CD14-positive monocyte (primary cell): ENCODE data around the gene AMZ1. TPM values are rescaled to one million over a fixed set of nuclear protein-coding genes. Genes with fewer than 3 reads are reported as not detected.

ENCODE experiments used
- DNase-seq, 3 donors: peaks; one replicate each; pipeline ENCODE4 v3.0.0-alpha.2; 2011 to 2022
- H2AFZ ChIP-seq: 2 replicates; pipeline ENCODE4 v1.6.0; 2012; ENCODE audit warnings: mild to moderate bottlenecking, low read depth, low read length, inconsistent platforms; ENCODE audit not compliant: insufficient read depth, poor library complexity, severe bottlenecking
- H3K27ac ChIP-seq, 2 donors: 1 replicate in 1 of 2; 2 replicates in 1 of 2; pipeline ENCODE4 v1.5.1; 2012 to 2013; ENCODE audit warnings: low read length in 2 of 2, control low read depth in 1 of 2, inconsistent platforms in 1 of 2, low read depth in 1 of 2, mild to moderate bottlenecking in 1 of 2
- H3K27me3 ChIP-seq, 2 donors: one replicate each; pipeline versions ENCODE4 v1.6.0 to v1.6.1; 2011 to 2013; ENCODE audit warnings: low read length in 2 of 2; ENCODE audit not compliant: control insufficient read depth in 2 of 2, insufficient read depth in 2 of 2
- H3K36me3 ChIP-seq, 2 donors: replicated peaks in 1 of 2; 1 replicate in 1 of 2; 2 replicates in 1 of 2; pipeline versions ENCODE4 v1.5.1 to v1.6.1; 2012 to 2013; ENCODE audit warnings: low read length in 2 of 2, control low read depth in 1 of 2, inconsistent platforms in 1 of 2, mild to moderate bottlenecking in 1 of 2; ENCODE audit not compliant: insufficient read depth in 2 of 2, control insufficient read depth in 1 of 2
- H3K4me1 ChIP-seq, 2 donors: 1 replicate in 1 of 2; 2 replicates in 1 of 2; pipeline versions ENCODE4 v1.5.1 to v1.6.1; 2012 to 2013; ENCODE audit warnings: low read length in 2 of 2, control low read depth in 1 of 2, inconsistent platforms in 1 of 2, mild to moderate bottlenecking in 1 of 2, moderate library complexity in 1 of 2; ENCODE audit not compliant: insufficient read depth in 2 of 2, control insufficient read depth in 1 of 2
- H3K4me2 ChIP-seq: replicated peaks from 2 replicates; pipeline ENCODE3; 2012; ENCODE audit warnings: low read length, moderate library complexity, mild to moderate bottlenecking; ENCODE audit not compliant: poor library complexity, severe bottlenecking; ENCODE audit errors: extremely low read depth
- H3K4me3 ChIP-seq, 3 experiments: fragments of 200-600 bp in 1 of 3; sonication (generic) in 1 of 3; replicated peaks in 1 of 3; 1 replicate in 2 of 3; 2 replicates in 1 of 3; pipeline ENCODE4 v1.5.1; 2011 to 2013; ENCODE audit warnings: low read length in 3 of 3, mild to moderate bottlenecking in 3 of 3, control low read depth in 2 of 3, low read depth in 2 of 3, inconsistent platforms in 1 of 3, moderate library complexity in 1 of 3
- H3K79me2 ChIP-seq: 2 replicates; pipeline ENCODE4 v1.6.0; 2012; ENCODE audit warnings: mild to moderate bottlenecking, control low read depth, inconsistent platforms, low read length, moderate library complexity; ENCODE audit not compliant: insufficient read depth
- H3K9ac ChIP-seq: 2 replicates; pipeline ENCODE4 v1.6.0; 2017; ENCODE audit warnings: low read length, mild to moderate bottlenecking; ENCODE audit not compliant: insufficient read depth, poor library complexity, severe bottlenecking
- H3K9me3 ChIP-seq, 2 donors: replicated peaks in 1 of 2; 1 replicate in 1 of 2; 2 replicates in 1 of 2; pipeline versions ENCODE4 v1.5.1 to v1.6.1; 2012 to 2013; ENCODE audit warnings: low read length in 2 of 2, control low read depth in 1 of 2; ENCODE audit not compliant: control insufficient read depth in 1 of 2, insufficient read depth in 1 of 2
- H4K20me1 ChIP-seq: 2 replicates; pipeline ENCODE4 v1.6.0; 2012; ENCODE audit warnings: mild to moderate bottlenecking, low read length, control low read depth, moderate library complexity; ENCODE audit not compliant: insufficient read depth
- H3K27ac Mint-ChIP-seq, 7 donors: one replicate each; pipeline ENCODE4 v1.8.0; 2020; ENCODE audit warnings: mild to moderate bottlenecking in 7 of 7, mixed read lengths in 7 of 7, moderate library complexity in 6 of 7, inconsistent platforms in 2 of 7
- H3K27me3 Mint-ChIP-seq, 3 donors: one replicate each; pipeline ENCODE4 v1.8.0; 2021 to 2022; ENCODE audit warnings: low read depth in 3 of 3, mild to moderate bottlenecking in 3 of 3, mixed read lengths in 3 of 3, moderate library complexity in 3 of 3, inconsistent platforms in 1 of 3
- H3K36me3 Mint-ChIP-seq, 2 donors: one replicate each; pipeline ENCODE4 v1.8.0; 2020; ENCODE audit warnings: mixed read lengths in 2 of 2, inconsistent platforms in 1 of 2, mild to moderate bottlenecking in 1 of 2
- H3K4me1 Mint-ChIP-seq: one replicate; pipeline ENCODE4 v1.8.0; 2020; ENCODE audit warnings: mild to moderate bottlenecking, mixed read lengths
- H3K4me3 Mint-ChIP-seq, 2 donors: one replicate each; pipeline ENCODE4 v1.8.0; 2020; ENCODE audit warnings: mild to moderate bottlenecking in 2 of 2, mixed read lengths in 2 of 2, moderate library complexity in 1 of 2
- H3K9me3 Mint-ChIP-seq, 7 donors: one replicate each; pipeline ENCODE4 v1.8.0; 2020 to 2022; ENCODE audit warnings: mixed read lengths in 7 of 7, mild to moderate bottlenecking in 6 of 7, moderate library complexity in 6 of 7, inconsistent platforms in 2 of 7
- CTCF ChIP-seq: fragments of 200-600 bp; IDR thresholded peaks from one replicate; pipeline ENCODE4 v1.8.0; 2022; ENCODE audit warnings: antibody characterized with exemption, mild to moderate bottlenecking
- WGBS: methylation state at CpG from one replicate; pipeline ENCODE4 v1.1.5; 2013; ENCODE audit warnings: missing lambda C conversion rate; ENCODE audit not compliant: insufficient coverage; 5-methylcytosine and 5-hydroxymethylcytosine counted together
- intact Hi-C, 2 donors: fragments of 100-400 bp; cut with micrococcal nuclease; formaldehyde crosslinking; loops; one replicate each; pipeline versions ENCODE4 v1.15.0 to v1.15.1; 2023
- polyA plus RNA-seq, 3 donors: library from polyadenylated mRNA; depleted of rRNA in 1 of 3; unstranded in 2 of 3; stranded (reverse) in 1 of 3; fragments of 300-500 nt in 2 of 3; fragments of >200 nt in 1 of 3; fragmentation: Illumina TruSeq in 2 of 3; gene quantifications; 1 replicate in 2 of 3; 2 replicates in 1 of 3; pipeline ENCODE4 v1.2.3, GENCODE V29; 2012 to 2021

AMZ1 gene
- polyA plus RNA-seq, 3 donors, result 0.09 to 0.25 (median 0.14) TPM

- H3K4me1 Mint-ChIP-seq, result peaks cover 7% of the 10 kb centered on the region
- H3K9me3 ChIP-seq, result no peaks in the 10 kb centered on the region
- no peak overlapping the region for H3K27ac Mint-ChIP-seq
- no peaks in the 10 kb centered on the region for H3K79me2 ChIP-seq
- no peak overlapping the region for H3K4me2 ChIP-seq
- peaks cover 0 to 2% (median 2%) of the 10 kb centered on the region in 3 donors for H3K27me3 Mint-ChIP-seq
- WGBS, result 96% methylated on average over 8 of the region's 10 CpGs
- H3K4me3 ChIP-seq, result no peak overlapping the region
- H3K9ac ChIP-seq, result no peak overlapping the region
- TF ChIP-seq CTCF, result peak; percentile 26
- no peak overlapping the region for H3K27ac ChIP-seq
- peaks cover 0 to 3% (median 0%) of the 10 kb centered on the region in 7 donors for H3K9me3 Mint-ChIP-seq
- H3K36me3 ChIP-seq, result peaks cover 58 to 64% of the 10 kb centered on the region in 2 donors
- no peaks in the 10 kb centered on the region for H3K27me3 ChIP-seq
- no peak for DNase-seq
- intact Hi-C loops, result no loop called here
- H2AFZ ChIP-seq, result no peak overlapping the region
- peaks cover 0 to 5% of the 10 kb centered on the region in 2 donors for H3K4me1 ChIP-seq
- peaks cover 38 to 59% of the 10 kb centered on the region in 2 donors for H3K36me3 Mint-ChIP-seq
- peaks cover 85% of the 10 kb centered on the region for H4K20me1 ChIP-seq
- no peak overlapping the region for H3K4me3 Mint-ChIP-seq
Measured at GRCh38 chr7:2661096-2661449, 26.9 kb upstream of the AMZ1 start.

- no peaks in the 10 kb centered on the region for H3K79me2 ChIP-seq
- H3K27me3 Mint-ChIP-seq, result peaks cover 2 to 5% (median 2%) of the 10 kb centered on the region in 3 donors
- no peak for TF ChIP-seq CTCF
- no peak overlapping the region for H3K4me3 Mint-ChIP-seq
- no peak overlapping the region for H3K4me2 ChIP-seq
- peaks cover 51 to 58% of the 10 kb centered on the region in 2 donors for H3K36me3 ChIP-seq
- H3K4me1 Mint-ChIP-seq, result peaks cover 7% of the 10 kb centered on the region
- DNase-seq, result no peak
- H3K9ac ChIP-seq, result no peak overlapping the region
- H3K4me3 ChIP-seq, result no peak overlapping the region
- H3K36me3 Mint-ChIP-seq, result peaks cover 33 to 53% of the 10 kb centered on the region in 2 donors
- H3K4me1 ChIP-seq, result peaks cover 0 to 5% of the 10 kb centered on the region in 2 donors
- H3K9me3 ChIP-seq, result no peaks in the 10 kb centered on the region
- whole genome bisulfite sequencing, result 91% methylated on average over 40 of the region's 43 CpGs
- intact Hi-C loops, result no loop called here
- H3K27me3 ChIP-seq, result no peaks in the 10 kb centered on the region
- H3K27ac ChIP-seq, result no peak overlapping the region
- peaks cover 79% of the 10 kb centered on the region for H4K20me1 ChIP-seq
- no peak overlapping the region for H2AFZ ChIP-seq
- peak overlapping the region in 2 of 7 donors; percentile 3 to 45 for H3K27ac Mint-ChIP-seq
- peaks cover 0 to 4% (median 1%) of the 10 kb centered on the region in 7 donors for H3K9me3 Mint-ChIP-seq
Measured at GRCh38 chr7:2661602-2662272, 26.3 kb upstream of the AMZ1 start.
